IMR-90 (cell line): ENCODE measurements around the gene ZNF276. TPM values are rescaled to one million over a fixed set of nuclear protein-coding genes. Genes with fewer than 3 reads are reported as not detected.

ENCODE experiments used
- ATAC-seq: fragments of 200-7000 bp; cut with Tn5 transposase; 2 replicates; pipeline ENCODE4 v1.9.1; 2020; ENCODE audit warnings: low read depth, mild to moderate bottlenecking, moderate library complexity
- BruUV-seq: library from RNA; stranded (reverse); fragments of 400-500 nt; replicated peaks from 2 replicates; lab custom pipeline; 2021; lab: Mats Ljungman, UMichigan
- CTCF ChIA-PET: fragments of 300-600 bp; formaldehyde crosslinking; extraction: SDS; loops from one replicate; lab custom pipeline; 2021; ENCODE audit warnings: antibody characterized with exemption; lab: Yijun Ruan, JAX
- POLR2A ChIA-PET: fragments of 300-600 bp; sonication (Branson Sonifier 250); formaldehyde crosslinking; loops from one replicate; lab custom pipeline; 2022; ENCODE audit warnings: antibody characterized with exemption; ENCODE audit not compliant: unreplicated experiment; lab: Charles Lee
- DNase-seq: peaks from one replicate; pipeline ENCODE4 v3.0.0; 2013
- H2AFZ ChIP-seq: replicated peaks from 2 replicates; pipeline ENCODE3; 2013; ENCODE audit warnings: low read length, mild to moderate bottlenecking; ENCODE audit not compliant: poor library complexity
- H2AK5ac ChIP-seq: 2 replicates; pipeline ENCODE4 v1.6.1; 2013; ENCODE audit warnings: low read depth, low read length, inconsistent platforms
- H2AK9ac ChIP-seq: replicated peaks from 2 replicates; pipeline ENCODE3; 2013; ENCODE audit warnings: mild to moderate bottlenecking, low read depth, low read length, moderate library complexity; ENCODE audit not compliant: poor library complexity
- H2BK120ac ChIP-seq: 2 replicates; pipeline ENCODE4 v1.6.1; 2013; ENCODE audit warnings: low read depth, low read length, inconsistent platforms
- H2BK15ac ChIP-seq: 3 replicates; pipeline ENCODE4 v1.6.1; 2013; ENCODE audit warnings: low read depth, low read length, inconsistent platforms
- H2BK20ac ChIP-seq: 2 replicates; pipeline ENCODE4 v1.6.1; 2013; ENCODE audit warnings: low read depth, mild to moderate bottlenecking, inconsistent platforms, low read length, moderate library complexity
- H2BK5ac ChIP-seq: 2 replicates; pipeline ENCODE4 v1.6.1; 2013; ENCODE audit warnings: mild to moderate bottlenecking, low read depth, low read length, inconsistent platforms; ENCODE audit not compliant: poor library complexity, severe bottlenecking
- H3K14ac ChIP-seq: replicated peaks from 2 replicates; pipeline ENCODE4 v1.6.1; 2013; ENCODE audit warnings: low read depth, low read length, inconsistent platforms
- H3K18ac ChIP-seq: 2 replicates; pipeline ENCODE4 v1.6.1; 2013; ENCODE audit warnings: low read depth, low read length, control low read depth
- H3K23ac ChIP-seq: 2 replicates; pipeline ENCODE4 v1.6.1; 2013; ENCODE audit warnings: low read depth, low read length, inconsistent platforms
- H3K27ac ChIP-seq: 2 replicates; pipeline ENCODE4 v1.5.1; 2013; ENCODE audit warnings: mild to moderate bottlenecking, control low read depth, low read length; ENCODE audit not compliant: insufficient read depth
- H3K27me3 ChIP-seq: 2 replicates; pipeline ENCODE4 v1.6.1; 2013; ENCODE audit warnings: low read length; ENCODE audit not compliant: control insufficient read depth, insufficient read depth
- H3K36me3 ChIP-seq: 2 replicates; pipeline ENCODE4 v1.6.1; 2013; ENCODE audit warnings: low read length, mixed read lengths; ENCODE audit not compliant: control insufficient read depth, insufficient read depth
- H3K4ac ChIP-seq: 2 replicates; pipeline ENCODE4 v1.6.1; 2013; ENCODE audit warnings: low read depth, low read length, inconsistent platforms
- H3K4me1 ChIP-seq: 2 replicates; pipeline ENCODE4 v1.6.1; 2013; ENCODE audit warnings: low read length, mixed read lengths; ENCODE audit not compliant: control insufficient read depth, insufficient read depth
- H3K4me2 ChIP-seq: 2 replicates; pipeline ENCODE4 v1.6.1; 2013; ENCODE audit warnings: low read depth, mild to moderate bottlenecking, control low read depth, low read length, moderate library complexity
- H3K4me3 ChIP-seq: 2 replicates; pipeline ENCODE4 v1.5.1; 2013; ENCODE audit warnings: low read depth, mild to moderate bottlenecking, control low read depth, low read length, moderate library complexity; ENCODE audit not compliant: insufficient read depth
- H3K56ac ChIP-seq: 2 replicates; pipeline ENCODE4 v1.6.1; 2013; ENCODE audit warnings: low read length, inconsistent platforms; ENCODE audit not compliant: insufficient read depth; ENCODE audit errors: extremely low read depth
- H3K79me1 ChIP-seq, 2 experiments: 2 replicates each; pipeline ENCODE4 v1.6.1; 2013; ENCODE audit warnings: low read length in 2 of 2, inconsistent platforms in 1 of 2, low read depth in 1 of 2
- H3K9ac ChIP-seq: 2 replicates; pipeline ENCODE4 v1.6.1; 2013; ENCODE audit warnings: low read depth, low read length, control low read depth
- H3K9me1 ChIP-seq: 2 replicates; pipeline ENCODE4 v1.6.1; 2013; ENCODE audit warnings: low read length, inconsistent platforms; ENCODE audit not compliant: insufficient read depth
- H3K9me3 ChIP-seq: 2 replicates; pipeline ENCODE4 v1.6.1; 2013; ENCODE audit warnings: low read length; ENCODE audit not compliant: control insufficient read depth, insufficient read depth
- H4K20me1 ChIP-seq: 2 replicates; pipeline ENCODE4 v1.6.1; 2013; ENCODE audit warnings: low read length, inconsistent platforms; ENCODE audit not compliant: insufficient read depth
- H4K5ac ChIP-seq: 2 replicates; pipeline ENCODE4 v1.6.1; 2013; ENCODE audit warnings: mild to moderate bottlenecking, low read depth, low read length, control low read depth
- H4K8ac ChIP-seq, 2 experiments: 2 replicates each; pipeline ENCODE4 v1.6.1; 2013; ENCODE audit warnings: low read depth in 2 of 2, low read length in 2 of 2, control low read depth in 1 of 2, inconsistent platforms in 1 of 2
- H4K91ac ChIP-seq: 2 replicates; pipeline ENCODE4 v1.6.1; 2013; ENCODE audit warnings: low read depth, low read length, inconsistent platforms; ENCODE audit not compliant: insufficient read depth
- BHLHE40 ChIP-seq: fragments of 150-350 bp; IDR thresholded peaks from 2 replicates; pipeline ENCODE4 v1.6.1; 2016; ENCODE audit warnings: mild to moderate bottlenecking, low read depth, low read length
- CEBPB ChIP-seq: IDR thresholded peaks from 2 replicates; pipeline ENCODE4 v1.6.1; 2012; ENCODE audit warnings: low read depth, low read length, improper control_type of control experiment
- CHD1 ChIP-seq: IDR thresholded peaks from 2 replicates; pipeline ENCODE4 v1.6.1; 2012; ENCODE audit warnings: low read depth, low read length, improper control_type of control experiment
- CTCF ChIP-seq: conservative IDR thresholded peaks from 2 replicates; pipeline ENCODE4 v1.5.1; 2012; ENCODE audit warnings: mild to moderate bottlenecking, low read depth, low read length, improper control_type of control experiment
- FOS ChIP-seq: fragments of 150-350 bp; IDR thresholded peaks from 2 replicates; pipeline ENCODE4 v1.6.1; 2016; ENCODE audit warnings: low read depth, low read length
- MAFK ChIP-seq: IDR thresholded peaks from 2 replicates; pipeline ENCODE4 v1.6.1; 2012; ENCODE audit warnings: low read depth, low read length, improper control_type of control experiment
- MAZ ChIP-seq: IDR thresholded peaks from 2 replicates; pipeline ENCODE4 v1.6.1; 2012; ENCODE audit warnings: low read depth, mild to moderate bottlenecking, low read length, improper control_type of control experiment, moderate library complexity, borderline replicate concordance
- MXI1 ChIP-seq: IDR thresholded peaks from 2 replicates; pipeline ENCODE4 v1.6.1; 2012; ENCODE audit warnings: low read depth, mild to moderate bottlenecking, low read length, moderate library complexity, borderline replicate concordance
- NFE2L2 ChIP-seq: fragments of 150-350 bp; IDR thresholded peaks from 2 replicates; pipeline ENCODE4 v1.6.1; 2016; ENCODE audit warnings: low read depth, mild to moderate bottlenecking, low read length
- POLR2A ChIP-seq: IDR thresholded peaks from 2 replicates; pipeline ENCODE4 v1.6.1; 2012; ENCODE audit warnings: mild to moderate bottlenecking, low read depth, low read length
- RAD21 ChIP-seq: IDR thresholded peaks from 2 replicates; pipeline ENCODE4 v1.6.1; 2012; ENCODE audit warnings: low read length, improper control_type of control experiment
- RCOR1 ChIP-seq: IDR thresholded peaks from 2 replicates; pipeline ENCODE4 v1.6.1; 2012; ENCODE audit warnings: mild to moderate bottlenecking, low read length, improper control_type of control experiment; ENCODE audit not compliant: insufficient replicate concordance
- RFX5 ChIP-seq: IDR thresholded peaks from 2 replicates; pipeline ENCODE4 v1.8.0; 2012; ENCODE audit warnings: low read depth, mild to moderate bottlenecking, low read length, moderate library complexity
- SMC3 ChIP-seq: fragments of 150-350 bp; IDR thresholded peaks from 2 replicates; pipeline ENCODE4 v1.6.1; 2016; ENCODE audit warnings: low read depth, mild to moderate bottlenecking, antibody characterized with exemption, low read length, moderate library complexity
- USF2 ChIP-seq: fragments of 150-350 bp; IDR thresholded peaks from 2 replicates; pipeline ENCODE4 v1.6.1; 2017; ENCODE audit warnings: mild to moderate bottlenecking, antibody characterized with exemption, low read length, low read depth
- WGBS, 2 experiments: methylation state at CpG; one replicate each; pipeline versions ENCODE4 v1.1.5 to v1.1.7; 2013; ENCODE audit warnings: missing lambda C conversion rate in 2 of 2; ENCODE audit not compliant: insufficient read length in 1 of 2; ENCODE audit errors: extremely low coverage in 2 of 2; 5-methylcytosine and 5-hydroxymethylcytosine counted together
- dilution Hi-C: fragments of 300-500 bp; cut with HindIII; formaldehyde crosslinking; loops from one replicate; pipeline ENCODE4 v1.14.3; 2018; ENCODE audit warnings: low sequenced_read_pairs; ENCODE audit not compliant: unreplicated experiment
- in situ Hi-C: fragments of 300-500 bp; cut with MboI; formaldehyde crosslinking; loops from 3 replicates; pipeline ENCODE4 v1.14.3; 2019; ENCODE audit warnings: low sequenced_read_pairs, inconsistent platforms, mixed read lengths
- intact Hi-C: fragments of 100-400 bp; cut with micrococcal nuclease; formaldehyde crosslinking; loops from 2 replicates; pipeline ENCODE4 v1.10.0; 2022
- polyA plus RNA-seq, 3 experiments: library from polyadenylated mRNA; depleted of rRNA; stranded (reverse); fragments of >200 nt; gene quantifications; 2 replicates each; pipeline ENCODE4 v1.2.3, GENCODE V29; 2012; ENCODE audit warnings: low replicate concordance in 1 of 3
- total RNA-seq: library from RNA; depleted of rRNA; stranded (reverse); fragments of >200 nt; gene quantifications from 2 replicates; pipeline ENCODE4 v1.2.3, GENCODE V29; 2012

ZNF276 gene
- total and polyA plus RNA-seq, 2 of the 4 experiments (the other 2 are of a cell fraction): 4.1 to 18.6 TPM

GRCh38 chr16:89700100-89700648, 21.2 kb upstream of the ZNF276 start:
- peak overlapping the region; percentile 100 for H3K4me3 ChIP-seq
- DNase-seq (peak; percentile 97), ATAC-seq (peak; percentile 78)
- H3K4ac ChIP-seq: peak overlapping the region; percentile 1; the same call in 1 of the 2 replicates
- no peak overlapping the region for H2BK20ac ChIP-seq
- peak overlapping the region in 1 of 2 experiments; percentile 37; a peak in 1 of 4 replicates for H4K8ac ChIP-seq
- WGBS, 2 experiments: 3% methylated on average over 17 of the region's 30 CpGs; no CpG with 5 or more reads in 1 of the 2 experiments
- H3K36me3 ChIP-seq: peaks cover 15% of the 10 kb centered on the region; the same call in 1 of the 2 replicates
- no peak overlapping the region for H3K23ac ChIP-seq
- peak overlapping the region; percentile 95 for H2AK9ac ChIP-seq
- H3K56ac ChIP-seq: no peak overlapping the region
- no peaks in the 10 kb centered on the region for H3K9me1 ChIP-seq
- peak overlapping the region; percentile 10; the same call in 1 of the 2 replicates for H3K14ac ChIP-seq
- TF ChIP-seq RFX5 (no peak), CEBPB (0 out of 2 replicates have a peak, but pooled peaks have one; percentile 2), MXI1 (peak; percentile 87), RCOR1 (no peak), NFE2L2 (no peak), FOS (peak; percentile 68), BHLHE40 (peak; percentile 89), USF2 (peak; percentile 98), RAD21 (peak; percentile 73), CTCF (peak; percentile 97), POLR2A (peak; percentile 30; the same call in 1 of the 2 replicates), SMC3 (peak; percentile 71), CHD1 (no peak; the same call in 1 of the 2 replicates), MAFK (no peak), MAZ (peak; percentile 82; the same call in 1 of the 2 replicates)
- peaks cover 5 to 20% of the 10 kb centered on the region in 2 experiments; a peak in 2 of 4 replicates for H3K79me1 ChIP-seq
- no peaks in the 10 kb centered on the region for H3K9me3 ChIP-seq
- no peak overlapping the region for H2BK120ac ChIP-seq
- ChIA-PET CTCF (interaction anchor here (0.7 to 3.2 kb wide), 10 partner anchors 10 to 161 kb away, joined by 3 to 19 read pairs (median 3); partner anchors contain the start of gene CDK10), POLR2A (no interaction called here)
- peaks cover 28% of the 10 kb centered on the region for H4K20me1 ChIP-seq
- peaks cover 11% of the 10 kb centered on the region for H3K4me1 ChIP-seq
- dilution Hi-C loops: no loop called here
- intact Hi-C loops: loop anchor here (2.0 kb wide), 2 partner anchors 93 to 161 kb away; no protein-coding TSS in a partner anchor
- H2AFZ ChIP-seq: peak overlapping the region; percentile 97
- H2BK15ac ChIP-seq: no peak overlapping the region
- in situ Hi-C loops: no loop called here
- peak overlapping the region; percentile 86 for H2AK5ac ChIP-seq
- no TSS peak for BruUV-seq
- no peak overlapping the region for H3K9ac ChIP-seq
- no peaks in the 10 kb centered on the region for H3K27me3 ChIP-seq
- H4K91ac ChIP-seq: no peak overlapping the region
- peak overlapping the region; percentile 86 for H3K4me2 ChIP-seq
- H3K18ac ChIP-seq: no peak overlapping the region
- H3K27ac ChIP-seq: no peak overlapping the region
- no peak overlapping the region for H2BK5ac ChIP-seq
- H4K5ac ChIP-seq: no peak overlapping the region
